Measurements from ENCODE around the gene EDA.
A peak's percentile ranks its signal among the peaks of the same experiment; 100 is the strongest.

Gene EDA

DNA sequence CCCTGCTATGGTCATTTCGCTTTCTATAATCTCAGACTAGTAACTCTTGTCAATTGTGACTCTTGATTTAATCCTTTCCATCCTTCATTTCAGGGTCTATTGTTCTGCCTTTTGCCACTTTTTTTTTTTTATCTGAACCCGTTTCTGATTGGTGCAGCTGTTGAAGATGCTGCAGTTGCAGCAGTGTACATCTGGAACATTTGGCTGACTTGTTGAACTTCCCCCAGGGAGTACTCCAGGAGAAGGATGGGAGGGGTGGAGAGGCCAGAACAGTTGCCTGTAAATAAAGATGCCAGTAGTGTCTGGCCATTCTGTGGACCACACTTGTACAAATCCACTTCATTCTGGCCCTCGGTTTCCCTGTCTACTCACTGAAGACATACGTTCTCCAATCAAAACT is 1.0 kb upstream of the EDA start:
- DNase-seq (ENCODE audit: low spot score), result no peak

DNA sequence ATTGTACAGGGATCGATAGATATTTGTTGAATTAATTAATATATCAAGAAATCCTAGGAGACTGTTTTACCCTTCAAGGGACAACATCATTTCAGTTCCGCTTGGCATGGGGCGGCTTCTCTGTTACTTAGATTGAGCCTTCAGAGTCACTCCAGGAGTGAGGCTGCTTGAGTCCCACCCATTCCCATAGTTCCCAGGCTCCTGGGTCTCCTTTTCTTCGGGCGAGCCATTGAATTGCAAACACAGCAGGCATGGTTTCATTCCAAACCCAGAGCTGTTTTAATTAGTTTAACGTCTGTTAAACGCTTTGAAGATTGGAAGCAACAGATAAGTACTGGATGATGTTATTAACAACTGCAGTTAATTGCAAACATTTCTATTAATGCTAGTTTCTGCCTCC is 571 bp upstream of the EDA start:
- Histone ChIP-seq H2AK5ac (ENCODE audit: low read depth, low read length) (no peak overlapping the region), H3K4me2 (ENCODE audit: insufficient read depth, low read length, poor library complexity, severe bottlenecking) (peak overlapping the region; percentile 18), H3K14ac (ENCODE audit: low read length) (no peak overlapping the region), H2BK5ac (ENCODE audit: low read length) (no peak overlapping the region), H3K9ac (ENCODE audit: low read depth, low read length, poor library complexity) (no peak overlapping the region), H3K4me3 (ENCODE audit: low read length in 2 of 2) (peak overlapping the region in 1 of 2 donors; percentile 37), H3K27ac (replicated peaks; ENCODE audit: low read length) (peak overlapping the region; percentile 45), H2BK12ac (ENCODE audit: low read length) (no peak overlapping the region), H3K79me1 (ENCODE audit: low read depth, low read length) (no peaks in the 10 kb centered on the region), H4K91ac (ENCODE audit: low read depth, low read length, poor library complexity) (no peak overlapping the region), H3K18ac (ENCODE audit: low read length) (no peak overlapping the region), H3K23ac (ENCODE audit: low read depth, low read length, poor library complexity) (no peak overlapping the region), H2BK120ac (ENCODE audit: low read depth, low read length) (no peak overlapping the region), H4K8ac (ENCODE audit: low read depth, low read length) (no peak overlapping the region), H2BK15ac (ENCODE audit: low read length) (no peak overlapping the region), H3K4ac (ENCODE audit: low read length) (no peak overlapping the region), H3K36me3 (replicated peaks in 1 of 2; ENCODE audit: control insufficient read depth in 2 of 2, insufficient read depth in 2 of 2, low read length in 2 of 2) (no peaks in the 10 kb centered on the region), H3K4me1 (ENCODE audit: control insufficient read depth in 2 of 2, insufficient read depth in 1 of 2, low read depth in 1 of 2, low read length in 2 of 2) (peaks cover 0 to 1% of the 10 kb centered on the region in 2 donors), H3K27me3 (ENCODE audit: control insufficient read depth in 3 of 3, insufficient read depth in 3 of 3, low read depth in 1 of 3, low read length in 3 of 3) (peaks cover 0 to 27% (median 6%) of the 10 kb centered on the region in 3 experiments), H2AFZ (ENCODE audit: low read length) (peak overlapping the region; percentile 81), H3K9me3 (replicated peaks in 1 of 2; ENCODE audit: control insufficient read depth in 2 of 2, insufficient read depth in 1 of 2, low read depth in 1 of 2, low read length in 2 of 2) (no peaks in the 10 kb centered on the region)
- no CpG with 5 or more reads among the region's 7 CpGs for WGBS, 2 donors (ENCODE audit: extremely low coverage in 2 of 2, insufficient read length in 2 of 2, insufficient replicate concordance in 1 of 2)
- no peak for DNase-seq (ENCODE audit: low spot score)

More for the DNA sequence above, 1.0 kb upstream of the EDA start:
- Histone ChIP-seq H2BK12ac (ENCODE audit: low read length) (no peak overlapping the region), H3K79me1 (ENCODE audit: low read depth, low read length) (no peaks in the 10 kb centered on the region), H3K4me1 (ENCODE audit: control insufficient read depth in 2 of 2, insufficient read depth in 1 of 2, low read depth in 1 of 2, low read length in 2 of 2) (peaks cover 0 to 1% of the 10 kb centered on the region in 2 donors), H2BK5ac (ENCODE audit: low read length) (no peak overlapping the region), H4K8ac (ENCODE audit: low read depth, low read length) (no peak overlapping the region), H3K23ac (ENCODE audit: low read depth, low read length, poor library complexity) (no peak overlapping the region), H2BK15ac (ENCODE audit: low read length) (no peak overlapping the region), H3K9ac (ENCODE audit: low read depth, low read length, poor library complexity) (no peak overlapping the region), H2BK120ac (ENCODE audit: low read depth, low read length) (no peak overlapping the region), H2AFZ (ENCODE audit: low read length) (peak overlapping the region; percentile 81), H3K9me3 (replicated peaks in 1 of 2; ENCODE audit: control insufficient read depth in 2 of 2, insufficient read depth in 1 of 2, low read depth in 1 of 2, low read length in 2 of 2) (no peaks in the 10 kb centered on the region), H3K27me3 (ENCODE audit: control insufficient read depth in 3 of 3, insufficient read depth in 3 of 3, low read depth in 1 of 3, low read length in 3 of 3) (peaks cover 0 to 30% (median 6%) of the 10 kb centered on the region in 3 experiments), H3K4ac (ENCODE audit: low read length) (no peak overlapping the region), H3K4me2 (ENCODE audit: insufficient read depth, low read length, poor library complexity, severe bottlenecking) (no peak overlapping the region), H2AK5ac (ENCODE audit: low read depth, low read length) (no peak overlapping the region), H3K4me3 (ENCODE audit: low read length in 2 of 2) (no peak overlapping the region), H3K18ac (ENCODE audit: low read length) (no peak overlapping the region), H3K36me3 (replicated peaks in 1 of 2; ENCODE audit: control insufficient read depth in 2 of 2, insufficient read depth in 2 of 2, low read length in 2 of 2) (no peaks in the 10 kb centered on the region), H4K91ac (ENCODE audit: low read depth, low read length, poor library complexity) (no peak overlapping the region), H3K14ac (ENCODE audit: low read length) (no peak overlapping the region), H3K27ac (replicated peaks; ENCODE audit: low read length) (peak overlapping the region; percentile 45)
- WGBS, 2 donors (ENCODE audit: extremely low coverage in 2 of 2, insufficient read length in 2 of 2, insufficient replicate concordance in 1 of 2), result no CpG with 5 or more reads among the region's 4 CpGs

GRCh38 chrX:69616457-69617203 is 717 bp downstream of the EDA start:
- Histone ChIP-seq H2BK15ac (ENCODE audit: low read length) (no peak overlapping the region), H4K91ac (ENCODE audit: low read depth, low read length, poor library complexity) (no peak overlapping the region), H3K14ac (ENCODE audit: low read length) (no peak overlapping the region), H3K4ac (ENCODE audit: low read length) (no peak overlapping the region), H3K27ac (replicated peaks; ENCODE audit: low read length) (no peak overlapping the region), H3K4me1 (ENCODE audit: control insufficient read depth in 2 of 2, insufficient read depth in 1 of 2, low read depth in 1 of 2, low read length in 2 of 2) (peaks cover 0 to 1% of the 10 kb centered on the region in 2 donors), H3K9me3 (replicated peaks in 1 of 2; ENCODE audit: control insufficient read depth in 2 of 2, insufficient read depth in 1 of 2, low read depth in 1 of 2, low read length in 2 of 2) (no peaks in the 10 kb centered on the region), H2BK12ac (ENCODE audit: low read length) (no peak overlapping the region), H3K36me3 (replicated peaks in 1 of 2; ENCODE audit: control insufficient read depth in 2 of 2, insufficient read depth in 2 of 2, low read length in 2 of 2) (no peaks in the 10 kb centered on the region), H2AFZ (ENCODE audit: low read length) (peak overlapping the region; percentile 96), H3K18ac (ENCODE audit: low read length) (peak overlapping the region; percentile 57), H3K27me3 (ENCODE audit: control insufficient read depth in 3 of 3, insufficient read depth in 3 of 3, low read depth in 1 of 3, low read length in 3 of 3) (peaks cover 0 to 27% (median 6%) of the 10 kb centered on the region in 3 experiments), H3K79me1 (ENCODE audit: low read depth, low read length) (no peaks in the 10 kb centered on the region), H3K4me3 (ENCODE audit: low read length in 2 of 2) (peak overlapping the region; percentile 48 to 87), H2AK5ac (ENCODE audit: low read depth, low read length) (no peak overlapping the region), H2BK120ac (ENCODE audit: low read depth, low read length) (no peak overlapping the region), H3K23ac (ENCODE audit: low read depth, low read length, poor library complexity) (peak overlapping the region; percentile 65), H3K4me2 (ENCODE audit: insufficient read depth, low read length, poor library complexity, severe bottlenecking) (peak overlapping the region; percentile 96), H4K8ac (ENCODE audit: low read depth, low read length) (no peak overlapping the region), H2BK5ac (ENCODE audit: low read length) (no peak overlapping the region), H3K9ac (ENCODE audit: low read depth, low read length, poor library complexity) (peak overlapping the region; percentile 70)
- DNase-seq (ENCODE audit: low spot score), result no peak
- WGBS, 2 donors (ENCODE audit: extremely low coverage in 2 of 2, insufficient read length in 2 of 2, insufficient replicate concordance in 1 of 2), result no CpG with 5 or more reads among the region's 53 CpGs

DNA sequence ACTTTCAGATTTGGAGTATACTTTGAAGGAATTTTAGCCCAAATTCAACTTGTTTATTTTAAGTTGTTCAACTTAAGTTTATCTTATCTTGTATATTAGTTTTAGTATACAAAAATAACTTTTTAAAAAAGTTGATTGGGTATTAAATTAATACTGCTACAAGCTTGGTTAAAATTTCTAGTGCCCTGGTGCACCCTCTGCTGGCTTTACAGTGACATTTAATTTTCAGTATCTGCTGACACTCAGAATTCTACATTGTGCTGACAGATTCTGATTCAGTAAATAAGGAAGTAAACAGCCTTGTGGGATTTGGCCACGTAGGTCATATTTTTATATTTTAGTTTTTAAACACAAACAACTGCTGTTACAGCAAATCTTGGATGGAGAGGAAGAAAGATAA is 2.9 kb downstream of the EDA start:
- H2BK5ac ChIP-seq (ENCODE audit: low read length), result no peak overlapping the region
- no peak overlapping the region for H2BK120ac ChIP-seq (ENCODE audit: low read depth, low read length)
- H4K8ac ChIP-seq (ENCODE audit: low read depth, low read length), result no peak overlapping the region
- no peak overlapping the region for H2BK12ac ChIP-seq (ENCODE audit: low read length)
- peaks cover 0 to 4% of the 10 kb centered on the region in 2 donors for H3K9me3 ChIP-seq (replicated peaks in 1 of 2; ENCODE audit: control insufficient read depth in 2 of 2, insufficient read depth in 1 of 2, low read depth in 1 of 2, low read length in 2 of 2)
- no peaks in the 10 kb centered on the region for H3K36me3 ChIP-seq (replicated peaks in 1 of 2; ENCODE audit: control insufficient read depth in 2 of 2, insufficient read depth in 2 of 2, low read length in 2 of 2)
- no peak overlapping the region for H3K18ac ChIP-seq (ENCODE audit: low read length)
- no peak overlapping the region for H2AK5ac ChIP-seq (ENCODE audit: low read depth, low read length)
- H3K4me2 ChIP-seq (ENCODE audit: insufficient read depth, low read length, poor library complexity, severe bottlenecking), result no peak overlapping the region
- peaks cover 0 to 1% of the 10 kb centered on the region in 2 donors for H3K4me1 ChIP-seq (ENCODE audit: control insufficient read depth in 2 of 2, insufficient read depth in 1 of 2, low read depth in 1 of 2, low read length in 2 of 2)
- no peak overlapping the region for H3K9ac ChIP-seq (ENCODE audit: low read depth, low read length, poor library complexity)
- H3K14ac ChIP-seq (ENCODE audit: low read length), result no peak overlapping the region
- H3K4me3 ChIP-seq (ENCODE audit: low read length in 2 of 2), result no peak overlapping the region
- no peak overlapping the region for H4K91ac ChIP-seq (ENCODE audit: low read depth, low read length, poor library complexity)
- no peak overlapping the region for H2BK15ac ChIP-seq (ENCODE audit: low read length)
- peaks cover 0 to 25% (median 6%) of the 10 kb centered on the region in 3 experiments for H3K27me3 ChIP-seq (ENCODE audit: control insufficient read depth in 3 of 3, insufficient read depth in 3 of 3, low read depth in 1 of 3, low read length in 3 of 3)
- no peak for DNase-seq (ENCODE audit: low spot score)
- H3K4ac ChIP-seq (ENCODE audit: low read length), result no peak overlapping the region
- no peaks in the 10 kb centered on the region for H3K79me1 ChIP-seq (ENCODE audit: low read depth, low read length)
- no peak overlapping the region for H3K23ac ChIP-seq (ENCODE audit: low read depth, low read length, poor library complexity)
- no peak overlapping the region for H3K27ac ChIP-seq (replicated peaks; ENCODE audit: low read length)
- H2AFZ ChIP-seq (ENCODE audit: low read length), result no peak overlapping the region
- WGBS, 2 donors (ENCODE audit: extremely low coverage in 2 of 2, insufficient read length in 2 of 2, insufficient replicate concordance in 1 of 2), result no CpG with 5 or more reads among the region's 1 CpG

All from neuronal stem cell (in vitro differentiated cells).